GM23248 (cell line): ENCODE results near the gene SMIM29. TPM values are rescaled to one million over a fixed set of nuclear protein-coding genes. Genes with fewer than 3 reads are reported as not detected.
"Not testable (repeated sequence)": the region's sequence is repeated elsewhere in the genome, so short reads cannot be mapped to it uniquely, and the experiment has no call there.

Source experiments
- DNase-seq: peaks from one replicate; pipeline ENCODE4 v3.0.0-alpha.2; 2015
- H2AFZ ChIP-seq: fragments of 200-600 bp; sonication (generic); 2 replicates; pipeline ENCODE4 v1.6.1; 2016; ENCODE audit warnings: antibody characterized with exemption
- H3F3A ChIP-seq: fragments of 200-600 bp; sonication (generic); 2 replicates; pipeline ENCODE4 v1.6.1; 2016; ENCODE audit warnings: mild to moderate bottlenecking, antibody characterized with exemption, mixed run types; ENCODE audit not compliant: insufficient read depth
- H3K27ac ChIP-seq: fragments of 200-600 bp; sonication (generic); 2 replicates; pipeline ENCODE4 v1.5.1; 2016; ENCODE audit warnings: mild to moderate bottlenecking
- H3K27me3 ChIP-seq: fragments of 200-600 bp; sonication (generic); replicated peaks from 2 replicates; pipeline ENCODE4 v1.6.1; 2016; ENCODE audit warnings: mild to moderate bottlenecking; ENCODE audit not compliant: insufficient read depth
- H3K36me3 ChIP-seq: fragments of 200-600 bp; sonication (generic); 2 replicates; pipeline ENCODE4 v1.6.1; 2016; ENCODE audit warnings: low read depth, mild to moderate bottlenecking
- H3K4me1 ChIP-seq: fragments of 200-600 bp; sonication (generic); 2 replicates; pipeline ENCODE4 v1.6.1; 2016; ENCODE audit warnings: mild to moderate bottlenecking; ENCODE audit not compliant: insufficient read depth
- H3K4me2 ChIP-seq: fragments of 200-600 bp; sonication (generic); one replicate; pipeline ENCODE4 v1.6.1; 2016; ENCODE audit warnings: mild to moderate bottlenecking; ENCODE audit not compliant: unreplicated experiment
- H3K4me3 ChIP-seq: fragments of 200-600 bp; sonication (generic); 2 replicates; pipeline ENCODE4 v1.5.1; 2016; ENCODE audit warnings: mild to moderate bottlenecking
- H3K79me2 ChIP-seq: fragments of 200-600 bp; sonication (generic); 2 replicates; pipeline ENCODE4 v1.6.1; 2016; ENCODE audit warnings: mild to moderate bottlenecking; ENCODE audit not compliant: insufficient read depth
- H3K9ac ChIP-seq: fragments of 200-600 bp; sonication (generic); 2 replicates; pipeline ENCODE4 v1.6.1; 2016; ENCODE audit warnings: mild to moderate bottlenecking
- H3K9me2 ChIP-seq: fragments of 200-600 bp; sonication (generic); 2 replicates; pipeline ENCODE4 v1.6.1; 2016; ENCODE audit warnings: mixed run types, mild to moderate bottlenecking, moderate library complexity; ENCODE audit not compliant: insufficient read depth
- H3K9me3 ChIP-seq: fragments of 200-600 bp; sonication (generic); one replicate; pipeline ENCODE4 v1.6.1; 2017; ENCODE audit warnings: low read depth
- H4K20me1 ChIP-seq: fragments of 200-600 bp; sonication (generic); 2 replicates; pipeline ENCODE4 v1.6.0; 2016; ENCODE audit not compliant: insufficient read depth
- EZH2 ChIP-seq: fragments of 200-600 bp; sonication (generic); IDR thresholded peaks from 2 replicates; pipeline ENCODE4 v1.6.1; 2018; ENCODE audit warnings: antibody characterized with exemption, mild to moderate bottlenecking; ENCODE audit not compliant: insufficient read depth, poor library complexity, severe bottlenecking
- EZH2phosphoT487 ChIP-seq: fragments of 200-600 bp; sonication (generic); IDR thresholded peaks from 2 replicates; pipeline ENCODE4 v1.6.1; 2018; ENCODE audit warnings: antibody characterized with exemption, moderate library complexity, mild to moderate bottlenecking, low read depth; ENCODE audit not compliant: insufficient read depth
- WGBS, 2 experiments: methylation state at CpG; one replicate each; pipeline ENCODE4 v1.1.6; 2015 to 2017; ENCODE audit warnings: low lambda C conversion rate in 2 of 2, low coverage in 1 of 2; ENCODE audit errors: missing lambda C conversion rate in 2 of 2; 5-methylcytosine and 5-hydroxymethylcytosine counted together
- in situ Hi-C: fragments of 300-500 bp; cut with MboI; formaldehyde crosslinking; loops from 2 replicates; pipeline ENCODE4 v1.15.0; 2020
- polyA plus RNA-seq: library from polyadenylated mRNA; unstranded; fragments of >200 nt; fragmentation: Nextera tagmentation; extraction: Ambion mirVana; gene quantifications from 2 replicates; pipeline ENCODE4 v1.2.1, GENCODE V29; 2016
- total RNA-seq: library from RNA; depleted of rRNA; stranded (reverse); fragments of >200 nt; shearing (Covaris generic); gene quantifications from 2 replicates; pipeline ENCODE4 v1.2.3, GENCODE V29; 2014

SMIM29 gene
- total and polyA plus RNA-seq, 2 experiments from 2014 or later, result 35.1 to 55.1 TPM

DNA sequence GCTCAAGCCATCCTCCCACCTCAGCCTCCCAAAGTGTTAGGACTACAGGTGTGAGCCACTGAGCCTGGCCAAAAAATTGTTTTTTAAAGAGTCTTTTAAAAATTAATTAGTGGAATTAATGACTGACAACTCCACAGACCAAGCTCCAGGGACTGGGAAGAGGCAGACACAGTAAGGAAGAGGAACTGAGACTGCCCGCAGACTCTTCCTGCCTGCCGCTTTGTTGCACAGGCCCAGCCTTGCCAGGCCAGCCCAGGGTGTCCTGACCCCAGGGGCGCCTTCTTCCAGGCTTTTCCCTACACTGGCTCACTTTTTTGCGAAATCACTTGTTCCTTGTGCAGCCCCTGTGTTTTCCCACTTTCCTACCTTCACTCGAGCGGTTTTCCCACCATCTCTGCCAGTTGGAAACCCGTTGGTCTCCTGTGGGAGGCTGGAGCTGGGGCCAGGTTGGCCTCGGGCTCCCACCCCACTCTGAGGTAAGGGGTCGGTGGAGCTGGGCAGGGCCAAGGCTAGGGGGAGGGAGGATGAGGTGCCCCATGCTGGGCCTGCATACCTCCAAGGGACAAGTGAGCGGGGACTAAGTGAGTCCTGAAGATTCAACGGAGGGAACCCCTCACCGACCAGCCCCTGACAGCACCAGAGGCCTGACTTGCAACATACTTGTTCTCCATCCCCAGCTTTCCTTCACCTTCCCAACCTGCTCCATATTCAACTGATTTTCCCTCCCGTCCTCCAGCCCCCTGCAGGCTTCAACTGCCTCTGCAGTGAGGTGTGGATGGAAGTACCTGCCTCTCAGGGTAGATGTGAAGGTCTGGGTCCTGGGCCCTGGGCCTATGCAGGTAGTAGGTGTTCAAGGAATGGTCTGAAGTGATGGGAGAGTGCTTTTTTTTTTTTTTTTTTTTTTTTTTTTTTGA, 23.5 kb upstream of the SMIM29 start:
- H3K4me1 ChIP-seq, result no peaks in the 10 kb centered on the region
- no peaks in the 10 kb centered on the region for H3K9me3 ChIP-seq
- H3K4me3 ChIP-seq, result no peak overlapping the region
- in situ Hi-C loops, result no loop called here
- H3K27ac ChIP-seq, result no peak overlapping the region
- no peaks in the 10 kb centered on the region for H3K79me2 ChIP-seq
- no peak for TF ChIP-seq EZH2phosphoT487
- TF ChIP-seq EZH2, result no peak
- H4K20me1 ChIP-seq, result no peaks in the 10 kb centered on the region
- H3K4me2 ChIP-seq, result no peak overlapping the region
- no peak for DNase-seq
- H3K9ac ChIP-seq, result no peak overlapping the region
- H2AFZ ChIP-seq, result no peak overlapping the region
- no peaks in the 10 kb centered on the region for H3K36me3 ChIP-seq
- no peaks in the 10 kb centered on the region for H3K9me2 ChIP-seq
- no peaks in the 10 kb centered on the region for H3K27me3 ChIP-seq
- WGBS, 2 experiments, result 86% methylated on average over 12 to 13 of the region's 13 CpGs
- H3F3A ChIP-seq, result no peaks in the 10 kb centered on the region

DNA sequence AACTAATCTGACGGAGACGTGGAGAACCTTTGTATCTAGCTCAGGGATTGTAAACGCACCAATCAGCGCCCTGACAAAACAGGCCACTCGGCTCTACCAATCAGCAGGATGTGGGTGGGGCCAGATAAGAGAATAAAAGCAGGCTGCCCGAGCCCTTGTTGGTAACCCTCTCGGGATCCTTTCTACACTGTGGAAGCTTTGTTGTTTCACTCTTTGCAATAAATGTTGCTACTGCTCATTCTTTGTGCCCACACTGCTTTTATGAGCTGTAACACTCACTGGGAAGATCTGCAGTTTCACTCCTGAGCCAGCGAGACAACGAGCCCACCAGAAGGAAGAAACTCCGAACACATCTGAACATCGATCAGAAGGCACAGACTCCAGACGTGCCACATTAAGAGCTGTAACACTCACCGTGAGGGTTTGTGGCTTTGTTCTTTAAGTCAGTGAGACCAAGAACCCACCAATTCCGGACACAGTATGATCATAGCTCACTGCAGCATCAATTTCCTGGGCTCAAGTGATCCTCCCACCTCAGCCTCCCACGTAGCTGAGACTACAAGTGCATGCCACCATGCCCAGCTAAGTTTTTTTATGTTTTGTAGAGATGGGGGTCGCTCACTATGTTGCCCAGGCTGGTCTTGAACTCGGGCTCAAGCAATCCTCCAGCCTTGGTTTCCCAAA, 21.0 kb upstream of the SMIM29 start:
- H3K36me3 ChIP-seq, H3K9me3 ChIP-seq, H3K27me3 ChIP-seq, H2AFZ ChIP-seq, H3K27ac ChIP-seq, H3K4me1 ChIP-seq, H3K4me3 ChIP-seq, H4K20me1 ChIP-seq, H3K4me2 ChIP-seq, H3K9ac ChIP-seq, H3F3A ChIP-seq, in situ Hi-C loops, H3K9me2 ChIP-seq, H3K79me2 ChIP-seq, DNase-seq: not testable (repeated sequence)
- 83% methylated on average over 17 of the region's 17 CpGs for WGBS, 2 experiments

DNA sequence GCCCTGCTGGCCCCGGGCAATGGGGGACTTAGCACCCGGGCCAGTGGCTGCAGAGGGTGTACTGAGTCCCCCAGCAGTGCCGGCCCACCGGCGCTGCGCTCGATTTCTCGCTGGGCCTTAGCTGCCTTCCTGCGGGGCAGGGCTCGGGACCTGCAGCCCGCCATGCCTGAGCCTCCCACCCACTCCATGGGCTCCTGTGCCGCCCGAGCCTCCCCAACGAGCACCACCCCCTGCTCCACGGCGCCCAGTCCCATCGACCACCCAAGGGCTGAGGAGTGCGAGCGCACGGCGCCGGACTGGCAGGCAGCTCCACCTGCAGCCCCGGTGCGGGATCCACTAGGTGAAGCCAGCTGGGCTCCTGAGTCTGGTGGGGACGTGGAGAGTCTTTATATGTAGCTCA, 20.3 kb upstream of the SMIM29 start:
- H3K79me2 ChIP-seq, H3K9me3 ChIP-seq, H2AFZ ChIP-seq, H3F3A ChIP-seq, DNase-seq, H3K27me3 ChIP-seq, H3K9ac ChIP-seq, H3K4me2 ChIP-seq, H3K27ac ChIP-seq, in situ Hi-C loops, H3K4me3 ChIP-seq, H3K9me2 ChIP-seq, H3K36me3 ChIP-seq, H4K20me1 ChIP-seq, H3K4me1 ChIP-seq: not testable (repeated sequence)
- 89 to 95% methylated on average over 14 to 16 of the region's 25 CpGs for WGBS, 2 experiments

DNA sequence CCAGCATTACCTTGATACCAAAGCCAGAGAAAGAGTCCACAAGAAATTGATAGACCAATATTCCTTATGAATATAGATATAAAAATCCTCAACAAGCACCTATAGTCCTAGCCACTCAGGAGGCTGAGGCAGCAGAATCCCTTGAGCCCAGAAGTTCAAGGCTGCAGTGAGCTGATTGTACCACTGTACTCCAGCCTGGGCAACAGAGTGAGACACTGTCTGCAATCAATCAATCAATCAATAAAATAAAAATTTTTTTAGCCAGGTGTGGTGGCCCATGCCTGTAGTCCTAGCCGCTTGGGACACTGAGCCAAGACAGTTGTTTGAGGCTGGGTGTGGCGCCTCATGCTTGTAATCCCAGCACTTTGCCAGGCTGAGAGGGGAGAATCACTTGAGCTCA, 18.9 kb upstream of the SMIM29 start:
- Histone ChIP-seq H3K4me3 (no peak overlapping the region), H3K4me1 (no peaks in the 10 kb centered on the region), H2AFZ (no peak overlapping the region), H3K36me3 (no peaks in the 10 kb centered on the region; the same call in 1 of the 2 replicates), H3K79me2 (no peaks in the 10 kb centered on the region), H3F3A (no peaks in the 10 kb centered on the region), H3K9ac (no peak overlapping the region), H3K9me2 (no peaks in the 10 kb centered on the region), H4K20me1 (no peaks in the 10 kb centered on the region), H3K4me2 (no peak overlapping the region), H3K27ac (no peak overlapping the region), H3K27me3 (no peaks in the 10 kb centered on the region), H3K9me3 (no peaks in the 10 kb centered on the region)
- in situ Hi-C loops, result no loop called here
- no peak for DNase-seq
- 100% methylated on average over 2 of the region's 2 CpGs for WGBS, 2 experiments
- TF ChIP-seq EZH2 (no peak), EZH2phosphoT487 (no peak)

DNA sequence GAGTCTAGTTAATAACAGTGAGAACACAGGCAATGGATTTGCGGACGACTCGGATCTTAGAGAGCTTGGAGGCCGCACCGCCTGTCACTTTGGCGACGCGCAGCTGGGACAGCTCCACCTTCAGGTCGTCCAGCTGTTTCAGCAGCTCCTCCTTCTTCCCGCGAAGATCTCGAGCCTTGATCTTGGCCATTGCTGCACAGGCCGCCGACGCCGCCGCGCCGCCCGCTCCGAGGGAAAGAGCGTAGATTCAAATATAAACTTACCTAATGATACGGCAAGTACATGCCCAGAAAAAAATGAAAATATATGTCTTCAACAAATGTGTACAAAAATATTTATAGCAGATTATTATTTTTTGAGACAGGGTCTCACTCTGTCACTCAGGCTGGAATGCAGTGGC, 14.7 kb upstream of the SMIM29 start:
- H3K4me3 ChIP-seq, H3K9me2 ChIP-seq, H3K4me2 ChIP-seq, H3K4me1 ChIP-seq, H2AFZ ChIP-seq, H3F3A ChIP-seq, H3K79me2 ChIP-seq, in situ Hi-C loops, H3K9me3 ChIP-seq, H4K20me1 ChIP-seq, H3K27ac ChIP-seq, H3K9ac ChIP-seq, H3K36me3 ChIP-seq, DNase-seq, H3K27me3 ChIP-seq: not testable (repeated sequence)
- WGBS, 2 experiments, result 92% methylated on average over 23 of the region's 23 CpGs
